ENCODE data around the gene IGFN1.

Gene IGFN1

GRCh38 chr1:201190624-201191051, at the start of gene IGFN1:
Gene IGFN1, plus strand, starts transcription at chr1:201190824. Its CDS starts 2,470 bp downstream, at chr1:201193294.
- DNase-seq (ENCODE audit: insufficient read length, low spot score): no peak
- FAIRE-seq: no peak

GRCh38 chr1:201140941-201141260, 49.7 kb upstream of the IGFN1 start:
- DNase-seq (ENCODE audit: insufficient read length, low spot score): no peak
- no peak for FAIRE-seq

- DNase-seq (ENCODE audit: insufficient read length, low spot score) (no peak), FAIRE-seq (no peak)
Measured at GRCh38 chr1:201141418-201141817, 49.2 kb upstream of the IGFN1 start.

GRCh38 chr1:201142011-201142848, 48.4 kb upstream of the IGFN1 start:
- FAIRE-seq: no peak

GRCh38 chr1:201142849-201143725, 47.5 kb upstream of the IGFN1 start:
- DNase-seq (ENCODE audit: insufficient read length, low spot score) (no peak), FAIRE-seq (no peak)

More at GRCh38 chr1:201142011-201142848, 48.4 kb upstream of the IGFN1 start:
- no peak for DNase-seq (ENCODE audit: insufficient read length, low spot score)

- FAIRE-seq: no peak
- no peak for DNase-seq (ENCODE audit: insufficient read length, low spot score)
Measured at GRCh38 chr1:201143726-201144635, 46.6 kb upstream of the IGFN1 start.

- DNase-seq (ENCODE audit: insufficient read length, low spot score) (no peak), FAIRE-seq (no peak)
Measured at GRCh38 chr1:201144701-201145100, 45.9 kb upstream of the IGFN1 start.

- FAIRE-seq (no peak), DNase-seq (ENCODE audit: insufficient read length, low spot score) (no peak)
Measured at GRCh38 chr1:201145132-201145531, 45.5 kb upstream of the IGFN1 start.

- DNase-seq (ENCODE audit: insufficient read length, low spot score) (no peak), FAIRE-seq (no peak)
Measured at GRCh38 chr1:201145816-201146215, 44.8 kb upstream of the IGFN1 start.

- DNase-seq (ENCODE audit: insufficient read length, low spot score): no peak
- no peak for FAIRE-seq
Measured at GRCh38 chr1:201146626-201147390, 43.8 kb upstream of the IGFN1 start.

GRCh38 chr1:201147396-201148015, 43.1 kb upstream of the IGFN1 start:
- FAIRE-seq (no peak), DNase-seq (ENCODE audit: insufficient read length, low spot score) (no peak)

- FAIRE-seq (no peak), DNase-seq (ENCODE audit: insufficient read length, low spot score) (peak; percentile 44)
Measured at GRCh38 chr1:201149400-201149799, 41.2 kb upstream of the IGFN1 start.

- peak; percentile 69 for DNase-seq (ENCODE audit: insufficient read length, low spot score)
Measured at GRCh38 chr1:201153474-201154388, 36.9 kb upstream of the IGFN1 start.

GRCh38 chr1:201154389-201155165, 36.0 kb upstream of the IGFN1 start, which contains the start of gene TMEM9:
Gene TMEM9, minus strand, starts transcription at chr1:201154474. Its CDS starts 551 bp downstream, at chr1:201153923.
- FAIRE-seq: peak; percentile 26

More at GRCh38 chr1:201153474-201154388, 36.9 kb upstream of the IGFN1 start:
- FAIRE-seq: no peak

GRCh38 chr1:201155354-201155753, 35.3 kb upstream of the IGFN1 start:
- no peak for FAIRE-seq
- DNase-seq (ENCODE audit: insufficient read length, low spot score): no peak

More at GRCh38 chr1:201154389-201155165, 36.0 kb upstream of the IGFN1 start, which contains the start of gene TMEM9:
- DNase-seq (ENCODE audit: insufficient read length, low spot score): peak; percentile 96

- FAIRE-seq (no peak), DNase-seq (ENCODE audit: insufficient read length, low spot score) (no peak)
Measured at GRCh38 chr1:201156346-201156745, 34.3 kb upstream of the IGFN1 start.

GRCh38 chr1:201156819-201157218, 33.8 kb upstream of the IGFN1 start:
- FAIRE-seq (no peak), DNase-seq (ENCODE audit: insufficient read length, low spot score) (no peak)

Data from HTR-8/SVneo (cell line).